ENCODE data around the gene EXOC2. TPM values are rescaled to one million over a fixed set of nuclear protein-coding genes. Genes with fewer than 3 reads are reported as not detected.

EXOC2 gene
- total and polyA plus RNA-seq, 4 experiments from 2014 or later, result 38.2 to 48.3 (median 46.1) TPM

GRCh38 chr6:503610-504362 is 189.2 kb downstream of the EXOC2 start:
- CTCF ChIA-PET (ENCODE audit: partially characterized antibody), result no interaction called here
- peaks cover 53 to 78% (median 67%) of the 10 kb centered on the region in 4 donors for H3K4me1 Mint-ChIP-seq

DNA sequence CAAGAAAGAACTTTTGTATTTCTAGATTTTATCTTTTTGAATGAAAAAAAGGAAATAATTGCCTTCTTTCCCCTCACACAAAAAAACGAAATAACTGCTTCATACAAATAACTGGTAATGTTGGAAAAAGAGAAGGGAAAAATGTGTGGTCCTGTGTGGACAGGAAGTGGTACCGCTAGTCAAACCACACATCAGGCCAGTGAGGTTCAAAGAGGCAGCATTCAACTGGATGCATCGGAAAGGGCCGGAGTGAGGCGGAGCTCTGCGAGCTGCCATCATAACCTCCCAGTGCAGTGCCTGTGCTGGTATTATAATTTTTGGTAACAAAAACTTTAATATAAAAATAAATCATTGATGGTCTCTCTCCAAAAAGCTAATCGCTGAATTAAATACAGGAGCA is 190.2 kb downstream of the EXOC2 start:
- Mint-ChIP-seq H3K4me1 (peaks cover 53 to 78% (median 66%) of the 10 kb centered on the region in 4 donors), H3K9me3 (no peaks in the 10 kb centered on the region), H3K4me3 (peak overlapping the region; percentile 93 to 99 (median 97)), H3K27ac (peak overlapping the region; percentile 48 to 98 (median 86)), H3K36me3 (peaks cover 4 to 5% of the 10 kb centered on the region in 2 donors), H3K27me3 (no peaks in the 10 kb centered on the region)
- Histone ChIP-seq H3K27me3 (ENCODE audit: insufficient read depth, low read length) (no peaks in the 10 kb centered on the region), H3K4me3 (ENCODE audit: low read length in 2 of 2) (peak overlapping the region in 1 of 2 donors; percentile 55), H3K9me3 (ENCODE audit: control insufficient read depth in 1 of 2, low read length in 2 of 2) (no peaks in the 10 kb centered on the region), H3K27ac (ENCODE audit: low read depth, low read length) (no peak overlapping the region), H3K4me1 (ENCODE audit: insufficient read depth, low read length) (peaks cover 50% of the 10 kb centered on the region), H3K36me3 (ENCODE audit: insufficient read depth, low read length) (no peaks in the 10 kb centered on the region)
- intact Hi-C loops (cut with micrococcal nuclease), result loop anchor here (2.0 to 10.0 kb wide), 3 partner anchors 56 to 208 kb away; partner anchors contain the start of genes DUSP22 and IRF4
- POLR2A ChIA-PET (ENCODE audit: partially characterized antibody), result interaction anchor here (0.5 to 1.6 kb wide), 5 partner anchors 10 to 239 kb away, joined by 4 to 10 read pairs (median 5); no protein-coding TSS in a partner anchor
- CTCF ChIA-PET (ENCODE audit: partially characterized antibody), result interaction anchor here (1.2 to 1.3 kb wide), 2 partner anchors 10 to 14 kb away, joined by 3 to 6 read pairs; no protein-coding TSS in a partner anchor
- DNase-seq, result no peak

More at GRCh38 chr6:503610-504362, 189.2 kb downstream of the EXOC2 start:
- no peaks in the 10 kb centered on the region for H3K9me3 ChIP-seq (ENCODE audit: control insufficient read depth in 1 of 2, low read length in 2 of 2)
- Mint-ChIP-seq H3K9me3 (no peaks in the 10 kb centered on the region), H3K4me3 (peak overlapping the region in 2 of 8 donors; percentile 31 to 53), H3K27me3 (no peaks in the 10 kb centered on the region), H3K27ac (peak overlapping the region in 4 of 7 donors; percentile 31 to 47 (median 42)), H3K36me3 (peaks cover 3 to 5% of the 10 kb centered on the region in 2 donors)
- H3K27me3 ChIP-seq (ENCODE audit: insufficient read depth, low read length), result no peaks in the 10 kb centered on the region
- intact Hi-C loops (cut with micrococcal nuclease), result loop anchor here (2.0 to 10.0 kb wide), 3 partner anchors 57 to 209 kb away; partner anchors contain the start of genes DUSP22 and IRF4
- H3K27ac ChIP-seq (ENCODE audit: low read depth, low read length), result no peak overlapping the region
- H3K36me3 ChIP-seq (ENCODE audit: insufficient read depth, low read length), result no peaks in the 10 kb centered on the region
- POLR2A ChIA-PET (ENCODE audit: partially characterized antibody), result interaction anchor here (0.8 kb wide), 1 partner anchor 112 kb away, joined by 4 read pairs; the partner anchor contains the start of gene IRF4
- DNase-seq, result no peak
- H3K4me3 ChIP-seq (ENCODE audit: low read length in 2 of 2), result no peak overlapping the region
- peaks cover 47% of the 10 kb centered on the region for H3K4me1 ChIP-seq (ENCODE audit: insufficient read depth, low read length)

DNA sequence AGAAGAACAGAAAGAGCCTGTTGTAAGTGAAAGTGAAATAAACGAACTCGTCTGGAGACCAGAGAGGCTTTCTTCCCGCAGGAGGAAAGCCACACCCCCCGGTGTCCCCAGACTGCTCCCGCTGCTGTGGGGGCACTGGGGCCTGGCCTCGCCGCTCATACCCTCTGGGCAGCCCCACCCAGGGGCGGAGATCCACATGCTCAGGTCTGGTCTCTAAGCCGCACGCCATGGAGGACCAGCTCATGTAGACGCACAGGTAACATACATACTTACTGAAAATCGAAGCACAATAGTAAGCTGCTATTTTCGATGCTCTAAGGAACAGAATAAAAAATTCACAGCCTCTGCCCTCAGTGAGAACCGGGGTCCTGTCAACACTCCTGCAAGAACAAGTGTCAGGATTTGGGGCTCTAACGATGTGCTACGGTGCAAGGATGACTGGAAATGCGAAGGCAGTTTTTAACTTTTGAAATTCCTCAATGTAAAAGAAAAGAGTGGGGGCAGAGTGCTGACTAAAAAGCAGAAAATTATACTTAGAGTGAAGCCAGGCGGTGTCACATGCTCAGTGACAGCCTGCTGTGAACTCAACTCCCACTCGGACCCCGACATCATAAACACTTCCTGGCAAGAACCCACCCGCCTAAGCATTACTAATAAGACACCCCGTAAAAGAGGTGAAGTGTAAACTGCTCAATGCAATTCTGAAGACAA is 190.9 kb downstream of the EXOC2 start:
- intact Hi-C loops (cut with micrococcal nuclease), result loop anchor here (2.0 to 10.0 kb wide), 3 partner anchors 55 to 207 kb away; partner anchors contain the start of genes DUSP22 and IRF4
- H3K9me3 Mint-ChIP-seq, result no peaks in the 10 kb centered on the region
- peak overlapping the region; percentile 59 for H3K27ac ChIP-seq (ENCODE audit: low read depth, low read length)
- ChIA-PET POLR2A (ENCODE audit: partially characterized antibody) (interaction anchor here (0.5 to 1.6 kb wide), 6 partner anchors 9 to 239 kb away, joined by 4 to 10 read pairs (median 4); no protein-coding TSS in a partner anchor), CTCF (ENCODE audit: partially characterized antibody) (interaction anchor here (1.2 to 1.3 kb wide), 2 partner anchors 9 to 15 kb away, joined by 3 to 6 read pairs; no protein-coding TSS in a partner anchor)
- DNase-seq, result peak; percentile 33 to 71 (median 44)
- peaks cover 47 to 72% (median 59%) of the 10 kb centered on the region in 4 donors for H3K4me1 Mint-ChIP-seq
- H3K4me3 ChIP-seq (ENCODE audit: low read length in 2 of 2), result peak overlapping the region; percentile 43 to 55
- no peaks in the 10 kb centered on the region for H3K9me3 ChIP-seq (ENCODE audit: control insufficient read depth in 1 of 2, low read length in 2 of 2)
- peak overlapping the region; percentile 82 to 98 (median 86) for H3K27ac Mint-ChIP-seq
- peaks cover 51% of the 10 kb centered on the region for H3K4me1 ChIP-seq (ENCODE audit: insufficient read depth, low read length)
- no peaks in the 10 kb centered on the region for H3K27me3 ChIP-seq (ENCODE audit: insufficient read depth, low read length)
- H3K4me3 Mint-ChIP-seq, result peak overlapping the region; percentile 93 to 99 (median 97)
- H3K36me3 Mint-ChIP-seq, result peaks cover 4 to 9% of the 10 kb centered on the region in 2 donors
- H3K36me3 ChIP-seq (ENCODE audit: insufficient read depth, low read length), result no peaks in the 10 kb centered on the region
- H3K27me3 Mint-ChIP-seq, result no peaks in the 10 kb centered on the region

DNA sequence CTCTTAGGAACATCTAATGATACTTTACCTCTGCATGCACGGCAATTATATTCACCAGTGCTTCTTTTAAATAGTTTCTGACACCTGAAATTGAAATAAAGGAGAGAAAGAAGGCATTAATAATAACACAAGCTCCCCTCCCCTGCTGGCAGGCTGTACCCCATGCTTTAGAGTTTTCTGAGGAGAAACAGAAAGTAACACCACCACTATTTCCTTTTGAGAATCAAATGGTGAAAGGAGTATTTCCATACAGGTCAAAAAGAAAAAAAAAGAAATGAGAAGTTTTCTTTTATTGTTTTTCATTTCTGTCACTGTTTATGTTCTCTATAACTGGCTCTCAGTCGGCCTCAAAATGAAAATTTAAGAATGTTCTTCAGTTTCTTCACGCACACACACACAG is 193.3 kb downstream of the EXOC2 start:
- Mint-ChIP-seq H3K4me1 (peaks cover 38 to 63% (median 53%) of the 10 kb centered on the region in 4 donors), H3K4me3 (peak overlapping the region; percentile 62 to 83 (median 76)), H3K9me3 (no peaks in the 10 kb centered on the region), H3K27me3 (no peaks in the 10 kb centered on the region), H3K36me3 (peaks cover 8 to 18% of the 10 kb centered on the region in 2 donors), H3K27ac (peak overlapping the region; percentile 80 to 89 (median 84))
- intact Hi-C loops (cut with micrococcal nuclease), result loop anchor here (5.0 to 10.0 kb wide), 2 partner anchors 107 to 205 kb away; partner anchors contain the start of genes DUSP22 and IRF4
- no peaks in the 10 kb centered on the region for H3K9me3 ChIP-seq (ENCODE audit: control insufficient read depth in 1 of 2, low read length in 2 of 2)
- peaks cover 5% of the 10 kb centered on the region for H3K36me3 ChIP-seq (ENCODE audit: insufficient read depth, low read length)
- no peak overlapping the region for H3K4me3 ChIP-seq (ENCODE audit: low read length in 2 of 2)
- POLR2A ChIA-PET (ENCODE audit: partially characterized antibody), result interaction anchor here (0.8 to 3.3 kb wide), 6 partner anchors 9 to 306 kb away, joined by 3 to 28 read pairs (median 8); partner anchors contain the start of gene IRF4
- H3K4me1 ChIP-seq (ENCODE audit: insufficient read depth, low read length), result peaks cover 43% of the 10 kb centered on the region
- CTCF ChIA-PET (ENCODE audit: partially characterized antibody), result interaction anchor here (0.8 to 1.3 kb wide), 3 partner anchors 19 to 53 kb away, joined by 3 read pairs; no protein-coding TSS in a partner anchor
- H3K27ac ChIP-seq (ENCODE audit: low read depth, low read length), result peak overlapping the region; percentile 19
- DNase-seq, result peak in 2 of 5 donors; percentile 20 to 36
- no peaks in the 10 kb centered on the region for H3K27me3 ChIP-seq (ENCODE audit: insufficient read depth, low read length)

DNA sequence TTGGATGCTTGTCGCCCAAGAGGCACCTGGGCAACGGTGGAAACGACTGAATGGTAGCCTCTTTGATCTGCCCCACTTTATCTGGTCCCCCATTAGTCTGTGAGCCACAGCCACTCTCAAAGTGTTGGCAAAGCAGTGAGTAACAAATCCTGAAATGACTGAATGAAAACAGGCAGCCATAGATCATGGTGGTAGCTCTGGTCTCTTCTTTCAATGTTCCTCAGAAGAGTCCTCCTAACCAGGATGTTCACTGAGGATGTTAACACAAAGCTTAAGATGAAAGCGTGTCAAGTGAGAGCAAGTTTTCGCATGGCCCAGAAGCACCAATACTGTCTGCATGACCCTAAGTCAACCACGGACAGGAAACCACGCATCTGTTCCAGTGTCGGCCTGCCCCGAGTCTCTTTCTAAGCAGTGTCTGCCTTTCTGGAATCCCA is 194.1 kb downstream of the EXOC2 start:
- no peaks in the 10 kb centered on the region for H3K9me3 Mint-ChIP-seq
- intact Hi-C loops (cut with micrococcal nuclease), result no loop called here
- H3K27ac Mint-ChIP-seq, result peak overlapping the region; percentile 19 to 94 (median 84)
- H3K27me3 ChIP-seq (ENCODE audit: insufficient read depth, low read length), result no peaks in the 10 kb centered on the region
- peaks cover 45 to 70% (median 59%) of the 10 kb centered on the region in 4 donors for H3K4me1 Mint-ChIP-seq
- H3K4me1 ChIP-seq (ENCODE audit: insufficient read depth, low read length), result peaks cover 51% of the 10 kb centered on the region
- H3K27ac ChIP-seq (ENCODE audit: low read depth, low read length), result peak overlapping the region; percentile 19
- peaks cover 5% of the 10 kb centered on the region for H3K36me3 ChIP-seq (ENCODE audit: insufficient read depth, low read length)
- H3K36me3 Mint-ChIP-seq, result peaks cover 8 to 18% of the 10 kb centered on the region in 2 donors
- no peaks in the 10 kb centered on the region for H3K27me3 Mint-ChIP-seq
- H3K4me3 Mint-ChIP-seq, result peak overlapping the region; percentile 55 to 83 (median 76)
- peak overlapping the region in 1 of 2 donors; percentile 25 for H3K4me3 ChIP-seq (ENCODE audit: low read length in 2 of 2)
- POLR2A ChIA-PET (ENCODE audit: partially characterized antibody), result interaction anchor here (1.3 to 3.3 kb wide), 5 partner anchors 9 to 107 kb away, joined by 3 to 28 read pairs (median 8); partner anchors contain the start of gene IRF4
- peak in 1 of 5 donors; percentile 70 for DNase-seq
- CTCF ChIA-PET (ENCODE audit: partially characterized antibody), result interaction anchor here (0.9 to 1.3 kb wide), 2 partner anchors 18 to 23 kb away, joined by 3 read pairs; no protein-coding TSS in a partner anchor
- H3K9me3 ChIP-seq (ENCODE audit: control insufficient read depth in 1 of 2, low read length in 2 of 2), result no peaks in the 10 kb centered on the region

DNA sequence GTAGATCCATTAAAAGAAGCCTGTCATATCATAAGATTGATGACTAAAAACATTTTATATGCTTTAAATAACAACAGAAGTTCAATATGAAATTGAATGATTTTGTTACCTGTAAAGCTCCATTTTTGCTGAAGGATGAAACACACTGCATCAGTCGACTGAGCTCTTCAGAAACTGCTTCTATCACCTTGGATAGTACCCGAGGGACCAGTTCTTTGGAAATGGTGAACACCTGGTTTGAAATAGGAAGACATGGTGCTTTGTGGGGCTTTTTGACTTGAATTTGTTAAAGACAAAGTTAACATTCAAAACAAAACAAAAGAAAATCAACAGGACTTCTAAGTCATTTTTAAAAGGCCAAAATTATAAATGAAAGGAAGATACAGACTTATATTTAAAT is 195.7 kb downstream of the EXOC2 start:
- Mint-ChIP-seq H3K4me3 (no peak overlapping the region), H3K9me3 (no peaks in the 10 kb centered on the region), H3K4me1 (peaks cover 51 to 76% (median 65%) of the 10 kb centered on the region in 4 donors), H3K27me3 (no peaks in the 10 kb centered on the region), H3K36me3 (peaks cover 8 to 22% of the 10 kb centered on the region in 2 donors), H3K27ac (no peak overlapping the region)
- H3K27me3 ChIP-seq (ENCODE audit: insufficient read depth, low read length), result no peaks in the 10 kb centered on the region
- POLR2A ChIA-PET (ENCODE audit: partially characterized antibody), result no interaction called here
- no peak overlapping the region for H3K4me3 ChIP-seq (ENCODE audit: low read length in 2 of 2)
- peaks cover 5% of the 10 kb centered on the region for H3K36me3 ChIP-seq (ENCODE audit: insufficient read depth, low read length)
- no peaks in the 10 kb centered on the region for H3K9me3 ChIP-seq (ENCODE audit: control insufficient read depth in 1 of 2, low read length in 2 of 2)
- CTCF ChIA-PET (ENCODE audit: partially characterized antibody), result no interaction called here
- intact Hi-C loops (cut with micrococcal nuclease), result no loop called here
- no peak overlapping the region for H3K27ac ChIP-seq (ENCODE audit: low read depth, low read length)
- H3K4me1 ChIP-seq (ENCODE audit: insufficient read depth, low read length), result peaks cover 60% of the 10 kb centered on the region
- DNase-seq, result no peak

Measured in CD4-positive, alpha-beta memory T cell (primary cell).